Glomerular endothelial cell (primary cell): ENCODE measurements around the gene SMYD2. TPM values are rescaled to one million over a fixed set of nuclear protein-coding genes. Genes with fewer than 3 reads are reported as not detected.

Source experiments
- DNase-seq: peaks from one replicate; pipeline ENCODE4 v3.0.0-alpha.2; 2011; ENCODE audit warnings: low read depth, low spot score; ENCODE audit errors: extremely low read depth
- total RNA-seq: library from RNA; depleted of rRNA; stranded (reverse); fragments of >200 nt; gene quantifications from 2 replicates; pipeline ENCODE4 v1.2.3, GENCODE V29; 2015

Gene SMYD2
- total RNA-seq, 1 donor from 2014 or later = 34.7 TPM

GRCh38 chr1:214327514-214327913, 46.6 kb downstream of the SMYD2 start:
- DNase-seq = no peak

DNA sequence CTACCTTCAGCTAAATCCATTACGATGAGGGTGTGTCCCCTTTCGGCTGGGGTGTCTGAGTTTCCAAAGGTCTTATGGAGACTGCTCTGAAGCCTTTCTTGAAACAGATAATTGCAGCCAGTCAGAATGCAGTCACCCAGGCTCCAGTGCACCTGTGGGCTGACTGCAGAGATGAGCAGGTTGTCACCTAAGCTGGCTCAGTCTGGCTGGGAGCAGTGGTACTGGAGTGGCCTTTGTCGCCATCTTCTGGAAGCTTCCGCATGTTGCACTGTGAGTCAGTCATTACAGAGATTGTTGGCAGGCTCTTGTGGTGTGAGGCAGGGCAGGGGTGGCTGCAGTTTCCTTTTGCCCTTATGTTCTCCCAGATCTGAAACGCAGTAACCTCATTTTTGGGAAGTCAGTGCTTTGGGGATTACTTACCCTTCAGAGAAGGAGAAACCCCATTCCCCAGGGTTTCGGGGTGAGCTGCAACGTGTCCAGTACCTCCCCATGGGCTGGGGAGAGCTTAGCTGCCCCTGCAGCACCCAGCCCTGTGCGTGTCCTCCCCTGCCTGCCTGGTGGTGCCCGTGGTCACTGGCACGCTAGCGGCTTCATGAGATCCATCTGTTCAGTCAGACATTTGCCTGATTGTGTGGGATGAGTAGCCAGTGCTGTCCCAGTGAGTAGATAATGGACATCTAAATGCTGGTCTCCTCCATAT, 48.0 kb downstream of the SMYD2 start:
- DNase-seq = no peak

GRCh38 chr1:214329470-214330220, 48.7 kb downstream of the SMYD2 start:
- DNase-seq = no peak

DNA sequence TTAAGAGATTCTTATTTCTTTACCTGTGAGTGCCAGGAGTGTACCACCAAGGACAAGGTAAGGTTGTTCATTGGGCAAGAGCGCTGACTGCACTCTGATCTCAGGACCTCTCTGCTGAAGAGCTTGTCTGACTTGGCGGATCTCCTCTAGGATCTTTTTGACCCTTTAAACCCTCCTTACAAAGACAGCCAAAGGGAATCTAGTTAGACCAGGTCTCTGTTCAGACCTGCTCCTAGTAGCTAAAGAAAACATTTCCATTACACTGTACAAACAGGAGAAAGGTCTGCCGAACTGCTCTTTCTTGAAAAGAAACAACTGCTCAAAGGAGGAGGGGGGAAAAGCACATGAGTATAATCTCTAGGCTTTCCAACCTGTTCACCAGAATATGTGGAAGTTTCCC, 49.3 kb downstream of the SMYD2 start:
- DNase-seq = no peak

- DNase-seq = no peak
Observed at GRCh38 chr1:214330715-214331114, 49.8 kb downstream of the SMYD2 start.

GRCh38 chr1:214331180-214331579, 50.2 kb downstream of the SMYD2 start:
- DNase-seq = no peak

GRCh38 chr1:214331827-214332423, 51.0 kb downstream of the SMYD2 start:
- DNase-seq = no peak

DNA sequence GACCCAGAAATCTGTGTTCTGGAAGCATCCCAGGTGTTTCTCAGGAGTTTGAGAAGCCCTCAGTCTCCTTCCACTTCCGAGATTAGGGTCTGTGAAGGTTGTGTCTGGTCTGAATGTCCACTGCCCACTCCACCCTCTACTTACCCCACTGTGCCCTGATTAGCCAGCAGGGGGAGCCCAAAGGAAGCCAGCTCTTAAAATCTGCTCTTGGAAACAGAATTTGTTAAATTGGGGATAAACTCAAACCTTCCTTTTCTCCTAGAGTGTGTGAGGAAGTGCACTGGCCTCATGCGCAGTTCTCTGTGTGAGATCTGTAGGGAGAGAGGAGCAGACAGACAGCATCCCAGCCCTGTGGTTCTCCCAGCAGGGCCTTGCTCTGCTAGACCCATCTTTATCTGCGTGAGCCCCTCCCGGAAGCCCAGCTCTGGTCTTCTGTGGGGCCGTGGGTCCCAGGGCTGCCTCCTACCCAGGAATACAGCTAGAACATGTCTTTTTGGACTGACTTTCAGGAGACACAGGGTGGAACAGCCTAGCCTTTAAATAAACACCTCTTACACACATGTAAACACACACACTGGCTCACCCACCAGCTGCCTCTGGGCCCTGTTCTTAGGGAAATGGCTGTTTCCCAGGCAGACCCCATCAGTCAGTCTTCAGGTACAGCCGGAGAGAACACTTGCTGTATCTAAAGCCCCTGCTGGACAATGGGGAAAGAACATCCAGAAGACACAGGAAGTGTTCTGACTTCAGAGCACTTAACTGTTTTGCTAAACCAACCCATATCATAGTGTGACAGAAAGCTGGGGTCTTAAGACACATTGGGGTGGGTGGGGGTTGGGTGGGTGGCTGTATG, 52.2 kb downstream of the SMYD2 start:
- no peak for DNase-seq

- DNase-seq = no peak
Observed at GRCh38 chr1:214335567-214335966, 54.6 kb downstream of the SMYD2 start.

DNA sequence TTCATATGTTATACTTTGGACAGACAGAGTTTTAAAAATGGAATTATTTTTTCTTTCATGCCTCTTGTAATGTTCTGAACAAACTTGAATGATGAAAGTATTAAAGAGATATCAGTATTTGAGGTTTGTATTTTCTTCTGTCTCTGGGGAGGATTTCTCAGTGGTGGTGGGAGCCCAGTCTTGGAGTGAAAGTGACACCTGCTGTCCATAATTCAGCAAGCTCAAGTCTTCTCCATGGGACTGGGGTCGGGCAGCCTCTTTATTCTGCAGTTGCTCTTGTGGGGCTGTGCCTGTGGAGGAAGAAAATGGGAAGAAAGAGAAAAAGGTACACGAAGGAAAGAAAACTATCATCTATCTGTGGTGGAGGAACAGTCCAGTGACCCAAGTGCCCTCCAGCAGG, 56.1 kb downstream of the SMYD2 start:
- no peak for DNase-seq

GRCh38 chr1:214337511-214337910, 56.6 kb downstream of the SMYD2 start:
- no peak for DNase-seq

- DNase-seq = no peak
Observed at GRCh38 chr1:214338212-214338611, 57.3 kb downstream of the SMYD2 start.

- no peak for DNase-seq
Observed at GRCh38 chr1:214341459-214341858, 60.5 kb downstream of the SMYD2 start.

- no peak for DNase-seq
Observed at GRCh38 chr1:214341932-214342331, 61.0 kb downstream of the SMYD2 start.

DNA sequence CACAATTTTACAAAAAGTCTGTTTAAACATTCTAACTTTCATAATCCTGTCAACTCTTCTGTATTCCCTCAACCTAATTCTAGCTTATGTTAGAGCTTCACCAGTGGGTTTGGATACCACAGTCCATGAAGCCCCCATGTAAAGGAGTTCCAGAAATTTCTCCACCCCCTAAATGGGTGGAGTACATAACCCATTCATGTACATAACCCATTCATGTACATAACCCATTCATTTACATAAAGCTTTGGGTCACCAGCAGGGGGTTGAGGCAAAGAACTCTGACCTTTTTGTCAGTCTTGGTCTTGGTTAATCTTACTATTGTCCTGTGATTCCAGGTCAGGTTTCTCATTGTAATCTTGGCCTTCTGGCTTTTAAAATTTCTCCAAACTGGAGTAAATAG, 61.6 kb downstream of the SMYD2 start:
- DNase-seq = no peak

DNA sequence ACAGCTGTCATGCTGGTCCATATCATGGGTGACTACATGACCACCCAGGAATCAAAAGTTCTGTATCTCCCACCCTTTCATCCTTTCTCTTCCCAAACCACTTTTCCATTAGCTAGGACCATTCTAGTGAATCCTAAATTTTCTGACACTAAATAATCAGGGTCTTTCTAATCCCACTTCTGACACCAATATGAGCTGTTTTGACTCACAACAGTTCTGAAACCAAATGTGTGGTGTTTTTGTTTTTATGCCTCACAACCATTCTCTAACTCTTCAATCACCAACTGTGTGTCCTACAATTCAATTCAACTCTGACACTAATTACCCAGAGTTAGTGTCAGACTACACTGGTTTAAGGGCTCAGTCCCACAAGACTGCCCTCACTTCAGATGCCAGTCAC, 63.9 kb downstream of the SMYD2 start:
- DNase-seq = no peak

- DNase-seq = no peak
Observed at GRCh38 chr1:214349008-214349407, 68.0 kb downstream of the SMYD2 start.

- no peak for DNase-seq
Observed at GRCh38 chr1:214349781-214350180, 68.8 kb downstream of the SMYD2 start.

DNA sequence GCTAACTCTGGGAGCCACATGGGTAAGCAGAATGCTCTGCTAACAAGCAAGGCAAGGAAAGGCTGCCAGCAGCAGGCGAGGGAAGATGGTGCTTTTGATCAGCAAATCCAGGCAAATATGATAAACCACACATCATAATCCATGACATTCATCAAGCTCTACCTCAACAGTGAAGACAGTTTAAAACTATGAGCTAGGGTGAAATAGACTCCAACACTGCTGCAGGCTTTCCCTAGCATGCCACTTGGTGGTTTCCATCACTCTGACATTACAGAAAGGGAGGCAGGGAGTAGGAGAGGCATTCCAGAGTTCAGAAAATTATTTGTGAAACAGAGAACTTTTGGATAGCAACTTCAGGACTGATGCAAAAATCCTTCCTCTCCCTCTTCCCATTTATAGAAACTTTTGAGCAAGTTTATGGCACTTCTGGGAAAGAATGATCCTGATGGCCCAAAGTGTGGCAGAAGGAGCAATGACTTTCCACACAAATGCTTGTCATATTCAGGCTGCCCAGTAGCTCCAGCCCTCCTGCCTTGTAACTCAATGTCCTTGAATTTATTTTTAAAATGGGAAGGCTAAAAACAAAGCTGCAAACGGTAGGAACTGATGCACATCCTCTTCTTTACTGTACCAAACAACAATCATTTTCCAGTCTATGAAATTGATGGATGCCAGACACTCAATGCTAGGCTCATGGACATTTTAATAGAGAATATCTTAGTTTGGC, 70.8 kb downstream of the SMYD2 start:
- DNase-seq = no peak

DNA sequence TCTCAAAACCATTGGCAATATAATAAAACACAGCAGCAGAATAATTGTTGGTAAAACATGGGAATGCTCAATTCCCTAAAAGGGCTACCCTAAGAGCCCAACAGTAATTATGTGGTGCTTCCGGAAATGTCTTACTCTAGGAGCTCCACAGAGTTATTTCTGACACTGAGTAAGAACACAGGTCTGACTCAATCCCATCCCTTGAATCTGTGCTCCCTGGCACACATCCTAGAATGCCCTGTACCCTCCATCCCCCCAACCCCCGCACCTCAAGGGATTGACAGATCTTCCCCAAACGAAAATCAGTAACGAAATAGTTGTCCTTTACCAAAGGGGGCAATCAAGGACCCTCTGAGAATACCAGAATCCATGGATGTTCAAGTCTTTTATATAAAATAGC, 71.9 kb downstream of the SMYD2 start:
- DNase-seq = no peak
